Fibroblast of pulmonary artery (primary cell): ENCODE measurements around the gene BANF2.

ENCODE experiments used
- DNase-seq: peaks from one replicate; pipeline ENCODE4 v3.0.0-alpha.2; 2010; ENCODE audit warnings: low read depth
- H3K4me3 ChIP-seq: replicated peaks from 2 replicates; pipeline ENCODE4 v1.5.1; 2011; ENCODE audit warnings: low read depth, mild to moderate bottlenecking, control low read depth, low read length, moderate library complexity
- TF ChIP-seq, protein P1 (sequence below): IDR thresholded peaks from 2 replicates; pipeline ENCODE4 v1.5.1; 2011; ENCODE audit warnings: mild to moderate bottlenecking, control low read depth, low read length, inconsistent platforms; ENCODE audit errors: missing control alignments

The BANF2 gene

DNA sequence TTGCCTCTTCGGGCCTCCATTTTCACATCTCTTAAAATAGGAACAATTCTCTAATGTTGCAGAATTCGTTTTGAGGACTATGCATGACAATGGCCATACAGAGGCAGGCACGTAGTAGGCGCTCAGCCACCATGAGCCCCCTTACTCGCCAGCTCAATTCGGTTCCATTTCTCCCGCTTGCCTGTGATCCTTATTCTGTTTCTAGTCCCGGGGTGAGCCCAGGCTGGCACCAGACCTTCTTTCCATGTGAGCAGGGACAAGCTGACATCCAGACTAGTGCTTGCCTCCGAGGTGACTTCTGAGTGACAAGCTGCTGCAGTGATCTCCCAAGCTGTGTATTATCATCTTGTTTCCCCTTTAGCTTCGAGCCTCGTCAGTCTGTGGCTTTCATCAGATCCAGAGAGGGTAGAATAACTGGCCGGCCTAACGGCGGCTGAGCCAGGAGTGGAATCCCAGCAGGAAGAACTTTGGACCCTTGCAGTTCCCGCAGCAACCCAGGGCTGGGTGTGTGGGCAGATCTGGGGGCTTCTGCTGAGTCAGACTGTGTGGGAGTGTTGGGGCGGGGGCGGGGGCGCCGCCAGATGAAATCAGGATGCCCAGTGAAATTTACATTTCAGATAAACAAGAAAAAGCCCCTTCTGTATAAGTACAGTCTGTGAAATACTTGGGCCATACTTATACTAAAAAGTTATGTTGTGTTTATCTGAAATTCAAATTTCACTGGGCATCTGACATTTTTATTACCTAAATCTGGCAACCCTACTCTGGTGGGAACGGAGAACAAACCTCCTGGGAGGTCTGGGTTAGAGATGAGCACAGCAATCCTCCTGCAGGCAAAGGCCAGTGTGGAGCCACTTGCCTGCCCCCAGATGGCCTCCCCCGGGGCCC lies 10.9 kb downstream of the BANF2 start:
- H3K4me3 ChIP-seq: no peak overlapping the region
- DNase-seq: peak; percentile 32
- TF ChIP-seq, protein P1, sequence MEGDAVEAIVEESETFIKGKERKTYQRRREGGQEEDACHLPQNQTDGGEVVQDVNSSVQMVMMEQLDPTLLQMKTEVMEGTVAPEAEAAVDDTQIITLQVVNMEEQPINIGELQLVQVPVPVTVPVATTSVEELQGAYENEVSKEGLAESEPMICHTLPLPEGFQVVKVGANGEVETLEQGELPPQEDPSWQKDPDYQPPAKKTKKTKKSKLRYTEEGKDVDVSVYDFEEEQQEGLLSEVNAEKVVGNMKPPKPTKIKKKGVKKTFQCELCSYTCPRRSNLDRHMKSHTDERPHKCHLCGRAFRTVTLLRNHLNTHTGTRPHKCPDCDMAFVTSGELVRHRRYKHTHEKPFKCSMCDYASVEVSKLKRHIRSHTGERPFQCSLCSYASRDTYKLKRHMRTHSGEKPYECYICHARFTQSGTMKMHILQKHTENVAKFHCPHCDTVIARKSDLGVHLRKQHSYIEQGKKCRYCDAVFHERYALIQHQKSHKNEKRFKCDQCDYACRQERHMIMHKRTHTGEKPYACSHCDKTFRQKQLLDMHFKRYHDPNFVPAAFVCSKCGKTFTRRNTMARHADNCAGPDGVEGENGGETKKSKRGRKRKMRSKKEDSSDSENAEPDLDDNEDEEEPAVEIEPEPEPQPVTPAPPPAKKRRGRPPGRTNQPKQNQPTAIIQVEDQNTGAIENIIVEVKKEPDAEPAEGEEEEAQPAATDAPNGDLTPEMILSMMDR: no peak

DNA sequence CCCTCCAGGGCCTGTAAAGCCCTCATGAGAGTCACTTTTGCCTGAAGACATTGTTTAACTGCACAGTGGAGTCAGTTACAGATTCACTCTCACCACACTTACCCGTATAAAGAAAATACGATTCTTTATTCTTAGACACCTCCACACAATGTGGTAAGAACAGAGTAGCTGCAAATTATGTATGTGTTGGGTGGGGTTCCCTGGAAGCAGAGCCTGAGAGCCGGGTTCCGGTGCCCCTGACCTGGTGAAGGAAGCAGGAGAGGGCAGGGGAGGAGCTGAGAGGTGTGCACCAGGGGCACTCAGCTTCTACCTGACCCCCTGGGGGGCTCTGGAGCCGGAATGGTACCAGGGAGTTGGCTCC lies 11.5 kb downstream of the BANF2 start:
- no peak overlapping the region for H3K4me3 ChIP-seq
- TF ChIP-seq, protein P1: no peak
- no peak for DNase-seq

DNA sequence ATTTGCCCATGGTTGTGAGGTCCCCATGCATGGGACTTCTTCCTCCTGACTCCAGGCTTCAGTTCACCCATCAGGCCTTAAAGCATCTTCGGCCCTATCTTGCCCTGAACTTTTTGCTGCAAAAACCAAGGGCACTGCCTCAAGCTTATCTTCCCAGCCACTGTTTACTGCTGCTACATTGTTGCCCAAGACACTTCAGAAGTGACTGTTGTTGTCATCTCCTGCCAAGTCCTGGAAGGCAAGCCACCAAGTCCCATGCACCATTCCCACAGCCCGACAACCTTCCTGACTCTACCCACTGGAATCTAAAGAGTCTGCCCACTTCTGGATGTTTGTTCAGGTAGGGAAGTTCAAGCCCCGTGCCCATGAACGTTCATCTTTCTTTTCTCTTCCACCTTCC lies 12.4 kb downstream of the BANF2 start:
- DNase-seq: no peak
- H3K4me3 ChIP-seq: no peak overlapping the region
- TF ChIP-seq, protein P1: no peak

DNA sequence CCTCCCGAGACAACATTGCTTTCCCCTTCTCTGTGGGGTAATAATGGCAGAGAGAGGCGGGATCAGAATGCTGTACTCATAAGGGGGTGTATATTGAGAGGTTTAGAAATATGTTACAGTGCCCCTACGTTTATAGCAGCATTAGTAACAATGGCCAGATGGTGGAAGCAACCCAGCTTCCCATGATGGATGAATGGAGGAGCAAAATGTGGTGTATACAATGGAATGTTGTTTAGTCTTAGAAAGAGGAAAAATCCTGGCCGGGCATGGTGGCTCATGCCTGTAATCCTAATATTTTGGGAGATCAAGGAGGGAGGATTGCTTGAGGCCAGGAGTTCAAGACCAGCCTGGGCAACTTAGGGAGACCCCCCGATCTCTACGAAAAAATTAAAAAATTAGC lies 12.9 kb downstream of the BANF2 start:
- no peak overlapping the region for H3K4me3 ChIP-seq
- TF ChIP-seq, protein P1: no peak
- DNase-seq: no peak

DNA sequence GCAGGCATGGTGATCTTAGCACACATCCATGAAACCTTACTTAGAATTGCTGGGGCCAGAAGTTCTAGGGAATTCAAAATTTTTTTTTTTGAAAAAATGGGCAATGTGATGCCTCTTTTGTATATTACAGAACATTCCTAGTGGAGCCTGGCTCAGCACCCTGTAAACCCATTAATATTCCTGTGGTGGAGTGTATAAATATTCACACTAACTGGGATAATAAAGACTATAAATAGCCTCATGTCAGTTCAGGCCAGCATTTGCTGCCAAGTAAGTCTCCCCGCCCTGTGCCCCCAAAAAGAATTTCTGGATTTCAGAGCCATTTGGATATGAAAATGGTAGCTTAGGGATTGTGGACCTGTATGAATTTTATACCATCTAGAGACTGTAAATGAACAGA lies 14.8 kb downstream of the BANF2 start:
- H3K4me3 ChIP-seq: no peak overlapping the region
- TF ChIP-seq, protein P1: no peak
- no peak for DNase-seq

DNA sequence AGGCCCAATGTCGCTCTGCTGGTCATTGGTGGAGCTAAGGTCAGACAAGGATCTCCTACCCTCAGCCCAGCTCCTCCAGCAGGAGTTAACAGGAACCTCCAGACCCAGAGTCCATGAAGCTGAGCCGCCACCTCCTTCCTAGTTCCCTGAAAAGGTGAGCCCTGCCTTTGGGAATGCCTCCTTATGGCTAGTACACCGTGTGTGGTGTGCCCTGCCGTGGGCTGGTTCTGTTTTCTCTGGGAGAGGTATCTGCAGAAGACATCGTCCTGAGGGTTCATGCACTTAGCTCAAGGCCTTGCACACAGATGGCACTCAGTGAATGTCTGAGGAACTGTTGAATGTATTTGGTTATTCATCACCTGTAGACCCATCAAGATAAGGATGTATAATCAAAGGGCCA lies 15.3 kb downstream of the BANF2 start:
- DNase-seq: no peak
- no peak overlapping the region for H3K4me3 ChIP-seq
- TF ChIP-seq, protein P1: no peak

DNA sequence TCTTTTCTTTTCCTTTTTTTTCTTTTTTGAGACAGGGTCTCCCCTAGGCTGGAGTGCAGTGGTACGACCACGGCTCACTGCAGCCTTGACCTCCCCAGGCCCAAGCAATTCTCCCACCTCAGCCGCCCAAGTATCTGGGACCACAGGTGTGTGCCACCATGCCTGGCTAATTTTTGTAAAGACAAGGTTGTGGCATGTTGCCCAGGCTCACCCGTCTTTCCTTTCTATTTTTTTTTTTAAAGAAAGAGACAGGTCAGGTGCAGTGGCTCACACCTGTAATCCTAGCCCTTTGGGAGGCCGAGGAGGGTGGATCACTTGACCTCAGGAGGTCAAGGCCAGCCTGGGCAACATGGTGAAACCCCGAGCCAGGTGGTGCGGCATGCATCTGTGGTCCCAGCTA lies 16.6 kb downstream of the BANF2 start:
- TF ChIP-seq, protein P1: no peak
- no peak for DNase-seq
- no peak overlapping the region for H3K4me3 ChIP-seq
